GM18505 (cell line): ENCODE data around the gene PPP6R2.

ENCODE experiments used
- ATAC-seq: cut with Tn5 transposase; IDR thresholded peaks from one replicate; pipeline ENCODE4 v1.9.1; 2021; ENCODE audit not compliant: unreplicated experiment
- POLR2A ChIP-seq: IDR thresholded peaks from 4 replicates; pipeline ENCODE4 v1.6.1; 2011; ENCODE audit warnings: borderline replicate concordance; ENCODE audit not compliant: insufficient read depth, insufficient read length; ENCODE audit errors: extremely low read depth

Gene PPP6R2

DNA sequence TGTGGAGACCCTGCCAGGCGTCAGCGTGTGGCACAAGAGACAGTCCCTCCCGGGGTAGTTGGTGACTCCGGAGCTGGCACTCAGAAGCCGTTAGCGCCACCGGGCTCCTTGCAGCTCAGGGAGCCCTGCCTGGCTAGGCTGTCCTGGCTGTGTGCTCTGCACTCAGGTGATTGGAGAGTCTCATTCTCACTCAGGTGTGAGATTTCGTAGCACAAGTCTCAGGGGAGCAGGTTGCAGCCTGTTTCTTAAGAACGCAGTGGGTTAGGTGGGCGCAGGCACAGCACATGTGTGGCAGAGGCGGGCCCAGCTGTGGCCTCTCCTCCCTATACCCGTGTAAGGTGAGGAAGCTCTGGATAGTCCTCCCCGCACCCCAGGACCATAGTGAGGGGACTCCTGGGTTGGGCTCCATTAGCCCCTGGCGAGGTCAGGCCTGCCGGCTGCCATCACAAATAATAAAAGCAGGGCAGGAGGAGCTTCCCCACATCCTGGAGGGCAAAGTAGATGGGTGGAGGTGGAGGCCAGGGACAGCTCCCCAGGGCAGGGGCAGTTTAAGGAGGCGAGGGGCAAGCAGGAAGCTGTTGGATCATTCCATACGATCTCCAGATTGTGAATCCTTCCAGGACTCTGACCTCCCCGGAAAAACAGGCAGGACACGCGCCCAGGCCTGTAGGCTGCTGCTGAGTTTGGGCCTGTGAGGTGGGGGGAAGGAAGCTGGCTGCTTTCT lies 92.3 kb downstream of the PPP6R2 start:
- ATAC-seq = no peak
- no peak for TF ChIP-seq POLR2A

DNA sequence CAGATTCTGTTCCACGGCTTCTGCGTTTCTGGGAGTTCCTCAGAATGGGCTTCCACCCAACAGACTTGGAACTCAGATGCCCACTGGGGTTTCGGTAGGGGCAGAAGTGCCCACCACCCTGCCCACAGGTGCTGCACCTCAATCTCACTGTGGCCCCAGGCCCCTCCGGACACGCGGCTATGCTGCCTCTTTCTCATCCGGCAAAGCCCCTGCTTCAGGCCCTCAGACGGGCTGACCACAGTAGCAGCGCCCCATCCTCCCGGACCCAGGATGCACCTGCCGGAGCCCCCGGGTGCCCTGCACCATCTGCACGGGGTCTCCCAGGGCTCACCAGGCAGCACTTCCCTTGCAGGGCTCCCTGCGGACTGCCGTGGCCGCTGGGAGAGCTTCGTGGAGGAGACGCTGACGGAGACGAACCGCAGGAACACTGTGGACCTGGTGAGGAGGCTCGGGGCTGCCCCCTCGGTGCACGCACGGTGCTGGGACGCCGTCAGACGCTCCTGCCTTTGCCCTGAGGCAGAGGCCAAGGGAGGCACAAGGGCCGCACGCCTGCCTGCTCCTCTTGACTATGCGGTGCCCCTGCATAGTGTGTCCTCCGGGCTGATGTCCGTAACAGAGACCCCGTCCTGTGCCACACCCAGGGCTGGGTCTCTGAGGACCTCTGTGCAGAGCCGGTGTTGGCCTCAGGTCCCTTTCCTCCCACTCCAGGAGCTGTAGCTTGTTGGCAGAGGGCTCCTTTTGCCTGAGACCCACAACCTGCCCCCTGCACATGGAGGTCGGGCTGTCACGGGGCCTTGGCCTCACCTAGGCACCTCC lies 93.1 kb downstream of the PPP6R2 start:
- ATAC-seq = no peak
- TF ChIP-seq POLR2A = no peak

DNA sequence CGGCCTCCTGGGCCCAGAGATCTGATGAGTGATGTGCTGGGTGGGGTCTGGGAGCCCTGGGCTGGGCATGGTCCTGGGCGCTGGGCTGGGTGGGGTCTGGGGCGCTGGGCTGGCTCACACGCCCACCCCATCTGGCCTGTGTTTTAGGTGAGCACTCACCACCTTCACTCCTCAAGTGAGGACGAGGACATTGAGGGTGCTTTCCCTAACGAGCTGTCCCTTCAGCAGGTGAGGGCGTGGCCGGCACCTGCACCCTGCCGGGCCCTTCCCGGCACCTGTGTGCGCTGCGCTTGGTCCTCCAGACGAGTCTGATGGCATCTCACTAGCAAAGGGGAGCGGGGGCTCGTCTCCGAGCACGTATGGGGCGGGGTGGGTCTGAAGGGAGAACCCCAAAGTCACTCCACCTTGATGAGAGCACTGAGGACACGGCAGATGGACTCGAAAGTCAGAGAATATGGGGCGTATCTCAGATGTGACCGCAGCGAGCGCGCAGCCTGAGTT lies 93.8 kb downstream of the PPP6R2 start:
- no peak for ATAC-seq
- no peak for TF ChIP-seq POLR2A

DNA sequence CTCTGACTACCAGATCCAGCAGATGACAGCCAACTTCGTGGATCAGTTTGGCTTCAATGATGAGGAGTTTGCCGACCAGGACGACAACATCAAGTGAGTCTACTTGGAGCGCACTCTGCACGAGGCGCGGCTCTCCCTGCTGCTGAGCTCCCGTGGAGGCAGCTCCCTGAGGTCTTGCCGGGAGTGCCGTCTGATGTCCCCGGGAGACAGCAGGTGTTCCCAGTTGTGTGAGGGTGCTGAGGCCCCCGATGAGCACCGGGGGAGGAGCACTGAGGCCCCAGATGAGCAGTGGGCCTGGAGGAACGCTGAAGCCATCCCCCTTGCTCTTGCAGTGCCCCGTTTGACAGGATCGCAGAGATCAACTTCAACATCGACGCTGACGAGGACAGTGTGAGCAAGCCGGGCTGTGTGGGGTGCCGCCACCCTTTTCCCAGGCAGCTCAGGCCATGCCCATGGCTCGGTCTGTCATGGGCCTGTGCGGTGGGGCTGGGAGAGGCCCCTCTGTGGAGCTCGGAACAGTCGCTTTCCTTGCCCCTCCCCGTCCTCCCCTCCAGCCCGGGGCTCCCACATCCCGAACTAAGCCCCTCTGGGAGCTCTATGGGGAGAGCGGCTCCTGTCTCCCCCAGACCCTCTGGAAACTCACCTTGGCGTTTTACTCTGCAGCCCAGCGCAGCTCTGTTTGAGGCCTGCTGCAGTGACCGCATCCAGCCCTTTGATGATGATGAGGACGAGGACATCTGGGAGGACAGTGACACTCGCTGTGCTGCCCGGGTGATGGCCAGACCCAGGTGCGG lies 94.6 kb downstream of the PPP6R2 start:
- ATAC-seq = no peak
- no peak for TF ChIP-seq POLR2A

DNA sequence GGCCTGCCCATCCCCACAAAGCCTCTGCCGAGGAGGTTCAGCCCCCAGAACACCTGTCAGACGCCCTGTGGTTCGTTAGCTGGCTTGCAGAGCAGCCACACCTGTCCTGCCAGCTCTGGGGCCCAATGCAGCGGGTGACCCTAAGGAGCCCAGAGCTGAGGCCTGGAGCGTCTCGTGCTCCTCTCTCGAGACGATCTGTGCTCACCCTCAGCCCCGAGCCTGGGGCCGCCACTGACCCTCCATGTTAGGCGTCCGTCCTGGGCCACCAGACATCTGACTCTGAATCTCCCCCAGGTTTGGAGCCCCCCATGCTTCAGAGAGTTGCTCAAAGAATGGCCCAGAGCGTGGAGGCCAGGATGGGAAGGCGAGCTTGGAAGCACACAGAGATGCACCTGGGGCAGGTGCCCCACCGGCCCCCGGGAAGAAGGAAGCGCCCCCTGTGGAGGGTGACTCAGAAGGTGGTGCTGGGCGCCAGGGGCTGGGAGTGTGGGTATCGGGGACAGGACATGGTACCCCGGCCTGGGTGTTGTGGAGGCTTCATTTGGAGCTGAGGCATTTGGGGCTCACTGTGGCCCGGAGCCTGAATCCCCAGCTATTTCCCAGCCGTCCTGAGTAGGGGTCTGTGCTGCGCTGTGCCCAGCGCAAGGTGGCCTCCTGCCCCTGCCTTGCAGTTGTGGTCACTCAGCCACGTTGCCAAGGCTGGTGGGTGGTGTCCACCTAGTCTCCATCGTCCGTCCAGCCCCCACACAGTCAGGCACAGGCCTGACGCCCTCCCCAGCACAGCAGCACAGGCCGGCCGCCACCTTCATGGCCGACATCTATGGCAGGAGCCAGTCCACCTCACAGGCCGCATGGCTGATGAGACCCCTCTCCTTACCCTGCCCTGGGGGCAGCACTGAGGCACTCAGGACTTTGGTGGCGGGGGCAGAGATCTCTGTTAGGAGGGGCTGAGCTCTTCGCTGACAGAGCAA lies 95.5 kb downstream of the PPP6R2 start:
- TF ChIP-seq POLR2A = no peak
- no peak for ATAC-seq

DNA sequence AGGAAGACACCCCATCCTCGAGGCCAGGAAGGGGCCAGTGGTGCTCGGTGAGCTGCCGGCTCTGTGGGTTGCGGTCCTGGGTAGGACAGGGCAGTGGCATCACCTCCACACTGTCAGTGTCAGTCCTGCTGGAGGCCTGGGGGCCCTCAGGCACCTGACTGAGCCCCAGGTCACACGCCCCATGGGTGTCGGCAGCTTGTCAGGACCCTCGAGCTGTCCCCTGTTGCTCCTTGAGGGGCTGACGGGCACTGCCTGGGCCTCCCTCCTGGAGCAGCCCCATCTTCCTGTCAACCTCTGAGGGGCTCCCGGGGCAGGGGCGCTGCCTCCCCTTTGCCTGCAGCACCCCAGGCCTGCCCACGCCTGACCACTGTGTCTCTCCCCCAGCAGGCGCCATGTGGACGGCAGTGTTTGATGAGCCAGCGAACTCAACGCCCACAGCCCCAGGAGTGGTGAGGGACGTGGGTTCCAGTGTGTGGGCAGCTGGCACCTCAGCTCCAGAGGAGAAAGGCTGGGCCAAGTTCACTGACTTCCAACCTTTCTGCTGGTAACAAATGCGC lies 96.3 kb downstream of the PPP6R2 start:
- no peak for ATAC-seq
- TF ChIP-seq POLR2A = no peak

- ATAC-seq = no peak
- TF ChIP-seq POLR2A = no peak
Measured at GRCh38 chr22:50439871-50440331, 96.8 kb downstream of the PPP6R2 start.

GRCh38 chr22:50440544-50441249 lies 97.6 kb downstream of the PPP6R2 start:
- no peak for ATAC-seq
- TF ChIP-seq POLR2A = no peak

DNA sequence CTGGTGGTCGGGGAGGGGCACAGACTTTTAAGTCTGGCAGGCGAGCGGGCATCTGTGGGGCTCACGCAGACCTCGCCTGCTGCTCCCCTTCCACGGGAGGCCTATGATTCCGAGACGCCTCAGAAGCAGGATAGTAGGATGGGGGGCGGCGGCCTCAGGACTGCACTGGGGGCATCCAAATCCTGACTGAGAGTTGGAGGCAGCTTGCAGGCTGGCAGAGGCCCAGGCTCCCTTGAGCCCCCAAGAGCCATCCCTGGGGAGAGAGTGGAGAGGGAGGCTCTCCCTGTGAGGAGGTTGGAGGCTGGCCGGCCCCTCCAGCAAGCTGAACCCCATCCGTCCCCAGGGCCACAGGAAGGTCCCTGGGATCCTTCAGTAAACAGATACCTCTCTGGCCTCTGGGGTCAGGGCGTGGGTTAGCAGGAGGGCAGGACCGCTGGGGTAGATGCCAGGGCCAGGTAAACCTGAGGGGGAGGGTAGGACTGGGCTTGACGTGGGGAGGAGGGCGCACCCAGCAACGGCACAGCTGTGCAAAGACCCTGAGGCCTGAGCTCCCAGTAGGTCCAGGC lies 98.4 kb downstream of the PPP6R2 start:
- TF ChIP-seq POLR2A = no peak
- no peak for ATAC-seq

- ATAC-seq = no peak
- no peak for TF ChIP-seq POLR2A
Measured at GRCh38 chr22:50443197-50443596, 100.1 kb downstream of the PPP6R2 start.
